ENCODE measurements around the gene CSTB. TPM values are rescaled to one million over a fixed set of nuclear protein-coding genes. Genes with fewer than 3 reads are reported as not detected.

The CSTB gene
- total RNA-seq, 1 donor from 2014 or later = 27.9 TPM

DNA sequence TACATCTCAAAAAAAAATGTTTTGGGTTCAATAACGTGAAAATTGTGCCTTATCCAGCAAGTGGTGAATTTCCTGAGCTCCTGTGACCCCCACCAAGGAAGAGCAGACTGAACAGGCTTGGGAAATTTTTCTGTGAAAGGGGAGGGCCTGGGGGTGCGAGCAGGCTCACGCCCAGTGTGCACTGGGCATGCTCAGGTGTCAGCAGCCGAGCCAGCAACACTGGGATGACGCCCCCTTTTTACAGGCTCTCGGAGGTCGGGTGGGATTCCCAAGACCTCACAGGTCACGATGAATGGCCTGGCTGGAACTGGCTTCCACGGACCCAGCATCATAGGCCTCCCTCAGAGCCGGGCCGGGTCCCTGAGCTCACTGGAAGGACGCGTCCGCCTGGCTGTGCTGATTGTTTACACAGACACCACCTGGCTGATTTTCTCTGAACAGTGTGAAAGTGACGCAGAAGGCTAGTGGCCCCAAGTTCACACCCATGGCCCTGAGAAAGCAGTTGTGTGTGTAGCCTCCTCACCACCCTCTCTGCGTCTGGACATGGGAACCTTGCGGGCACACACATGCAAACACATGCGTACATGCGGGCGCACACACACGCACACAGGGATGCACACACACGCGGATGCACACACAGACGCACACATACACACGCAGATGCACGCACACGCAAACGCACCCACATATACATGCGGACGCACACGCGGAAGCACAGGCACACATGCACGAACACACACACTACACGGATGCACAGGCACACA lies 9.2 kb downstream of the CSTB start:
- Histone ChIP-seq H3K27me3 (ENCODE audit: control insufficient read depth, insufficient read depth, low read length) (no peaks in the 10 kb centered on the region), H3K4me3 (ENCODE audit: low read depth, low read length) (no peak overlapping the region), H3K36me3 (ENCODE audit: control insufficient read depth, insufficient read depth, low read length) (no peaks in the 10 kb centered on the region)
- no peak for DNase-seq (ENCODE audit: low read depth)
- TF ChIP-seq, protein P1, sequence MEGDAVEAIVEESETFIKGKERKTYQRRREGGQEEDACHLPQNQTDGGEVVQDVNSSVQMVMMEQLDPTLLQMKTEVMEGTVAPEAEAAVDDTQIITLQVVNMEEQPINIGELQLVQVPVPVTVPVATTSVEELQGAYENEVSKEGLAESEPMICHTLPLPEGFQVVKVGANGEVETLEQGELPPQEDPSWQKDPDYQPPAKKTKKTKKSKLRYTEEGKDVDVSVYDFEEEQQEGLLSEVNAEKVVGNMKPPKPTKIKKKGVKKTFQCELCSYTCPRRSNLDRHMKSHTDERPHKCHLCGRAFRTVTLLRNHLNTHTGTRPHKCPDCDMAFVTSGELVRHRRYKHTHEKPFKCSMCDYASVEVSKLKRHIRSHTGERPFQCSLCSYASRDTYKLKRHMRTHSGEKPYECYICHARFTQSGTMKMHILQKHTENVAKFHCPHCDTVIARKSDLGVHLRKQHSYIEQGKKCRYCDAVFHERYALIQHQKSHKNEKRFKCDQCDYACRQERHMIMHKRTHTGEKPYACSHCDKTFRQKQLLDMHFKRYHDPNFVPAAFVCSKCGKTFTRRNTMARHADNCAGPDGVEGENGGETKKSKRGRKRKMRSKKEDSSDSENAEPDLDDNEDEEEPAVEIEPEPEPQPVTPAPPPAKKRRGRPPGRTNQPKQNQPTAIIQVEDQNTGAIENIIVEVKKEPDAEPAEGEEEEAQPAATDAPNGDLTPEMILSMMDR (IDR thresholded peaks at IDR 0.05; ENCODE audit: insufficient read depth, low read length, poor library complexity, severe bottlenecking) = no peak

DNA sequence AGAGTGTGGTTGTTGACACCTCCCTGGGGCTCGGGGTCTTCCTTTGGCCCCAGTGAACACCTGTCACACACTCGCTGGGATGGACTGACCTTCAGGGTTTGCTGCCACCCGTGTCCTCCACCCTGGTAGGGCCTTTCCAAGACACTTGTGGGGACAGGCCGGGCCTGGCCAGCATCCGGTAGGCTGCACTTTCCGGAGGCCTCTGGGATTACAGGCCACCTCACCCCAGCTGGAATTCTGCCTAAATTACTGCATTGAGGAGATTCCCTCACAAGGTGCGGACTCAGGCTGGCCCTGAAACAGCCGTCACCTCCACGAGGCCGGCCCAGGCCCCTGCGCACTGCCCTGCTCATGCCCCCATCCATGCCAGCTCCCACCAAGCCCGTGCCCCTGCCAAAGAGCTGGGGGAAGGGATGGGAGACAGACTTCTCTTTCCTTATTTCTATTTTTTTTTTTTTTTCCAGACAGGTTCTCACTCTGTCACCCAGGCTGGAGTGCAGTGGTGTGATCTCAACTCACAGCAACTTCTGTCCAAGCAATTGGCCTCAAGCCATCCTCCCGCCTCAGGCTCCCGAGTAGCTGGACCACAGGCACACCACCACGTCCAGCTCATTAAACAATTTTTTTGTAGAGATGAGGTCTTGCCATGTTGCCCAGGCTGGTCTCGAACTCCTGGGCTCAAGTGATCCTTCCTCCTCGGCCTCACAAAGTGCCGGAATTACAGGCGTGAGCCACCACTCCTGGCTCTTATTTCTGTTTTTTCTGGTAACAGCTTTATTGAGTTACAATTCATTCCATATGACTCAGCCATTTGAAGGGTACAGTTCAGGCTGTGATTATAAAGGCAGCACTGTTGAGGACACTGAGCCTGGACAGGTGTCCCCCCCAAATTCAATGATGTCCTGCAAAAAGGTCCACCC lies 11.3 kb downstream of the CSTB start:
- TF ChIP-seq, protein P1 (IDR thresholded peaks at IDR 0.05; ENCODE audit: insufficient read depth, low read length, poor library complexity, severe bottlenecking) = no peak
- Histone ChIP-seq H3K27me3 (ENCODE audit: control insufficient read depth, insufficient read depth, low read length) (no peaks in the 10 kb centered on the region), H3K4me3 (ENCODE audit: low read depth, low read length) (no peak overlapping the region), H3K36me3 (ENCODE audit: control insufficient read depth, insufficient read depth, low read length) (no peaks in the 10 kb centered on the region)
- DNase-seq (ENCODE audit: low read depth) = no peak

DNA sequence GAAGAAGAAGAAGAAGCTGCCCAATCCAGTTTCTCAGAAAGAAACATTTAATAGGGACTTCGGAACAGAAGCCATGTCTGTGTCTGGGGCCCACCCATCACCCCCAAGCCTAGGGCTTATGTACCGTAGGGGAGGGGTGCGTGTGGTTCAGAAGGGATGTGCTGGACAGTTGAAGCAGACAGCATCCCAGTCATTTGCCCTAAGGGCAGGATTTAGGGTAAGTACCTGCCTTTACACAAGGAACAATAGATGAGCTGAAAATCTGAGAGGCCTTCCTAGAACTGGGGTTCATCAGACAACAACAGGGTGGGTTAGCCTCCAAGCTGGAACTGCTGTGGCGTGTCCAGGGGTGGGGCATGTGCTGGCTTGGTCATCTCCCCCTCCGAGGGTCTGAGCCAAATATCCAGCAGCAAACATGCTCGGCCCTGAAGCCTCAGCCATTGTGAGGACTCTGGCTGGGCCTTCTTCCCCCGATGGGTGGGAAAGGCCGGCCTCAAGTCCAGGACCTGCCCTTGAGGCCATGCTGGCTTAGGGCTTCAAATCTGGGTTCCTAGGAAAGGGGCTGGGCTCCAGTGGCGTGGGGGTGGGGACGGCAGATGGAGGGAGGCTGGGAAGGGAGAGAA lies 12.1 kb downstream of the CSTB start:
- no peak overlapping the region for H3K4me3 ChIP-seq (ENCODE audit: low read depth, low read length)
- DNase-seq (ENCODE audit: low read depth) = no peak
- no peaks in the 10 kb centered on the region for H3K27me3 ChIP-seq (ENCODE audit: control insufficient read depth, insufficient read depth, low read length)
- TF ChIP-seq, protein P1 (IDR thresholded peaks at IDR 0.05; ENCODE audit: insufficient read depth, low read length, poor library complexity, severe bottlenecking) = no peak
- H3K36me3 ChIP-seq (ENCODE audit: control insufficient read depth, insufficient read depth, low read length) = peaks cover 1% of the 10 kb centered on the region

- no peaks in the 10 kb centered on the region for H3K27me3 ChIP-seq (ENCODE audit: control insufficient read depth, insufficient read depth, low read length)
- no peak for DNase-seq (ENCODE audit: low read depth)
- H3K4me3 ChIP-seq (ENCODE audit: low read depth, low read length) = no peak overlapping the region
- peaks cover 3% of the 10 kb centered on the region for H3K36me3 ChIP-seq (ENCODE audit: control insufficient read depth, insufficient read depth, low read length)
- TF ChIP-seq, protein P1 (IDR thresholded peaks at IDR 0.05; ENCODE audit: insufficient read depth, low read length, poor library complexity, severe bottlenecking) = no peak
These were observed 13.6 kb downstream of the CSTB start for GRCh38 chr21:43762303-43763128.

DNA sequence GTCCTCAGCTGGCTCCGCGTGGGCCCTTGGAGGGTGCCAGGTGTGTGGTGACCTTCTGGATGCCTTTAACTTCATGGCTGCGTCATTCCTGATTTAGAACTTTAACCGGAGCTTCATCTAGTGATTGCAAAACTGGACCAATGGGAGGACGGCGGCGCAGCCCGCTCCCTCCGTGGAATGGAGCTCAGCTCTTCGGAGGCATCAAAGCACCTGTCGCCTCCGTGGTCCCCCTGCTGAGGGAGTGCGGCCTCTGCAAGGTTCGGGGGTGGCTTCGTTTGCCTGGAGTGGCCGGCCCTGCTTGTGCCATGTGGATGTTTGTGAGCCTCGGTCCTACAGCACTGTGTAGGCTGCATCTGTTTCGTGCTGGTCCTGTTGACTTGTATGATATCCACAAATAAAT lies 14.2 kb downstream of the CSTB start:
- TF ChIP-seq, protein P1 (IDR thresholded peaks at IDR 0.05; ENCODE audit: insufficient read depth, low read length, poor library complexity, severe bottlenecking) = no peak
- Histone ChIP-seq H3K27me3 (ENCODE audit: control insufficient read depth, insufficient read depth, low read length) (no peaks in the 10 kb centered on the region), H3K36me3 (ENCODE audit: control insufficient read depth, insufficient read depth, low read length) (peaks cover 3% of the 10 kb centered on the region), H3K4me3 (ENCODE audit: low read depth, low read length) (no peak overlapping the region)
- DNase-seq (ENCODE audit: low read depth) = no peak
